HG03066 (cell line): Measurements from ENCODE around the gene DCAF15.

Experiments
- ATAC-seq: cut with Tn5 transposase; IDR thresholded peaks from one replicate; pipeline ENCODE4 v1.9.1; 2021; ENCODE audit warnings: low read depth; ENCODE audit not compliant: unreplicated experiment

The DCAF15 gene

DNA sequence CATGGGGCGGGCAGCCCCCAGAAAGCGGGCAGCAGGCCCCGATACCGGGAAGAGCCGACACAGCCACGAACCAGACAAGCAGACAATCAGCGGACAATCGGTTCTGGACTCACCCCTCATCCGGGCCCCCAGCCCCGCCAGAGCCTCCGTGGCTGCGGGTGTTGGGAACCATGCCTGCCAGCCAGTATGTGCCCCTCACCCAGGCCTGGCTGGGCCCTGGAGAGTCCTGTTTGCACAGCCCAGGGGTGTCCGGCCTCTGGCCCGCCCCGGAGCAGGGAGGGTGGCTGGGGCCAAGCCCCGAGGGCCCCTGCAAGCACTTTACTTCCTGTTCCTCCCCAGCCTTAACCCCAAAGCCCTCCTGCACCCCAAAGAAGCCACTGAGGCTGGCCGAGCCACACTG lies 21.9 kb upstream of the DCAF15 start:
- no peak for ATAC-seq

DNA sequence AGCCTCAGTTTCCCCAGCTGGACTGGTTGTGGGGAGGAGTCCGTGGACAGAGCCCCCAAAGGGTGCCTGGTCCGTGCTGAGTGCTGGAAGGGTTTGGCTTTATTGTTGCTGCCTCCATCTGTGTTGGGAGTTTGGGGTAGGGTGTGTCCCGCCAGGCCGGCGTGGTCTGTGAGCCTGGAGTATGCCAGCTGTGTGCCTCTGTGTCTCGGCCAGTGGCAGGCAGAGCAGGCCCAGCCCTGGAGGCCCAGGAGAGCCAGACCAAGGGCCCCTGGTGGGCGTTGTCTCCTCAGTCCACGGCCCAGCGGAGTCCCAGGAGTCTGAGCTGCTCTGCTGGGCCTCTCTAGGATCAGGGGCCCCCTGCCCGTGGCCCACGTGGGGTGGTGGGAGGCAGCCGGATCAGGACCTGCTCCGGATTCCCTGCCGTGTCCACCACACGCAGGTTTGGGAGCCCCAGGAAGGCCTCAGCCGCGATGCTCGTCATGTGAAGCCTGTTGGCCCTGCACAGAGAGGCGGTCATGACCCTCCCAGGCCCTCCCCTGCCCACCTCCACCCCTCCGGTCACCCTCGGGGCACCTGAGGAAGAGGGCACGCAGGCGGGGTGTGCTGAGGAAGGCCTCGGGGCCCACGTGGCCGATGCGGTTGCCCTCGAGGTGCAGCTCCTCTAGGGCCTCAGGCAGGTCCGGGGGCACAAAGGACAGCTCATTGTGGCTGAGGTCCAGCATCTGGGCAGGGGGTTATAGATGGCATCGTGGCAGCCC lies 20.7 kb upstream of the DCAF15 start:
- no peak for ATAC-seq

DNA sequence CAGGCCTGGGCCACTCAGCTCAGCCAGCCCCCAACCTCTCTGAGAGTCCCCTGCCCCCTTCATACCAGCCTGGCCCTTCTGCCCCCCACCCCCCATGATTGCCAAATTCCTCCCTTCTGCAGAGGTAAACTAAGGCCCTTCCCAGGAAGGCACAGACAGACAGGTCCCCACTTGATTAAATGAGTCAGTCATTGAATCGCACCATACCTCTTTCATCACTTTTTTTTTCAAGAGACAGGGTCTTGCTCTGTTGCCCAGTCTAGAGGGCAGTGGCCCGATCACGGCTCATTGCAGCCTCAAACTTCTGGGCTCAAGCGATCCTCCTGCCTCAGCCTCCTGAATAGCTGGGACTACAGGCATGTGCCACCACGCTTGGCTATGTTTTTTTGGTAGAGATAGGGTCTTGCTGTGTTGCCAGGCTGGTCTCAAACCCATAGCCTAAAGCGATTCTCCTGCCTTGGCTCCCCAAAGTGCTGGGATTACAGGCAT lies 20.1 kb upstream of the DCAF15 start:
- ATAC-seq: no peak

DNA sequence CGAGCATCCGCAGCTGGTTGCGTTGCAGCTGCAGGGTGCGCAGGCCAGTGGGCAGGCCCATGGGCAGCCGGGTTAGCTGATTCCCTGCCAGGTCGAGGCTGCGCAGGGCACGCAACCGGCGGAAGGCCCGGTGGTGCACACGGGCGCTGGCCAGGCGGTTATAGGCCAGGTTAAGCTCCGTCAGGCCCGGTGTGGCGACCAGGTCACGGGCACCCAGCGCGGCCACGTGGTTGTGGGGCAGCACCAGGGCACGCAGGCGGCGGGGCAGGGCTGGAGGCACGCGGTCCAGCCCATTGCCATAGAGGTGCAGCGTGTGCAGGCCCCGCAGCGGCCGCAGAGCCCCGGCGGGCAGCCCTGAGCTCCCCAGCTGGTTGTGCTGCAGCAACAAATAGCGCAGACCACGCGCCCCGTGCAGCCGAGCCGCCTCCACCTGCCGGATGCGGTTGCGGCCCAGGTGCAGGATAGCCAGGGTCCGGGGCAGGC lies 19.4 kb upstream of the DCAF15 start:
- no peak for ATAC-seq

DNA sequence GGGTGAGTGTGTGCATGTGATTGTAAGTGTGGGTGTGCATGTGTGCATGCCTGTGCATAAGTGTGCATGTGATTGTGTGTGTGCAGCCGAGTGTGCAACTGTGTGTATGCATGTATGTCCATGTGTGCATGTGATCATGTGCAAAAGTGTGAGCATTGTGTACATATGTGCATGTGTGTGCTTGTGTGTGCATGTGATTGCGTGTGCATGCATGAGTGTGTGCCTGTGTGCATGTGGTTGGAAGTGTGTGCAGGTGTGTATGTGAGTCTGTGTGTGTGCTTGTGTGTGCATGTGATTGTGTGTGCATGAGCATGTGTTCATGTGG lies 17.6 kb upstream of the DCAF15 start:
- no peak for ATAC-seq

DNA sequence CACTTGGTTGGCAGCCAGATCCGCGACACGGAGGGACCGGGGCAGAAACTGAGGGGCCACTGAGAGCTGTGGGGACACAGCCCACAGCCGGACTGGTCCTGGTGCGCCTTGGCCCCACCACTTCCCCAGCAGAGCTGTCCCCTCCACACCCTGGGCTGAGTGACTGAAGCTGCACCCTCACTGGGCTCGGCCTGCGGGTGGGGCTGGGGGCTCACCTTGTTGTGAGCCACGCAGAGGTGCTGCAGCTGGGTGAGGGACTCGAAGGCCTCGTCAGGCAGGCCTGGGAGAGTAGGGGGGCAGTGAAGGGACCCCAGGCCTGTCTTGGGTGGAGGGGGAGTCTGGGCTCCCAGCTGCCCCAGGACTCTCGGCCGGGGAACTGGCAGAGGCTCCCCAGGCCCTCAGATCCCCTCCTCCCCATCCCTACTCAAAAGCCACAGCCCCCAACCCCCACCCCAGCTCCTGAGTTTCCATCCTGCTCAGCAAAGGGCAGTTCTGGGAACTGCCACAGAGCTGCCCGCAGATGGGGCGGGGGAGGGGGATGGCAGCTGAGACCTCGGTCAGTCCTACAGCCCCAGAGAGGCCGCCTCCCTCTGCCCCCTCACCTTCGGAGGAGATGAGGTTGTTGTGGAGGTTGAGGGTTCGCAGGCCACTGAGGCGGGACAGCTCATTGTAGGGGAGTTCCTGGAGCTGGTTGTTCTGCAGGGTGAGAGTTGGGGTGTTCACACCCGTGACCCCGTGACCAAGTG lies 16.4 kb upstream of the DCAF15 start:
- no peak for ATAC-seq

DNA sequence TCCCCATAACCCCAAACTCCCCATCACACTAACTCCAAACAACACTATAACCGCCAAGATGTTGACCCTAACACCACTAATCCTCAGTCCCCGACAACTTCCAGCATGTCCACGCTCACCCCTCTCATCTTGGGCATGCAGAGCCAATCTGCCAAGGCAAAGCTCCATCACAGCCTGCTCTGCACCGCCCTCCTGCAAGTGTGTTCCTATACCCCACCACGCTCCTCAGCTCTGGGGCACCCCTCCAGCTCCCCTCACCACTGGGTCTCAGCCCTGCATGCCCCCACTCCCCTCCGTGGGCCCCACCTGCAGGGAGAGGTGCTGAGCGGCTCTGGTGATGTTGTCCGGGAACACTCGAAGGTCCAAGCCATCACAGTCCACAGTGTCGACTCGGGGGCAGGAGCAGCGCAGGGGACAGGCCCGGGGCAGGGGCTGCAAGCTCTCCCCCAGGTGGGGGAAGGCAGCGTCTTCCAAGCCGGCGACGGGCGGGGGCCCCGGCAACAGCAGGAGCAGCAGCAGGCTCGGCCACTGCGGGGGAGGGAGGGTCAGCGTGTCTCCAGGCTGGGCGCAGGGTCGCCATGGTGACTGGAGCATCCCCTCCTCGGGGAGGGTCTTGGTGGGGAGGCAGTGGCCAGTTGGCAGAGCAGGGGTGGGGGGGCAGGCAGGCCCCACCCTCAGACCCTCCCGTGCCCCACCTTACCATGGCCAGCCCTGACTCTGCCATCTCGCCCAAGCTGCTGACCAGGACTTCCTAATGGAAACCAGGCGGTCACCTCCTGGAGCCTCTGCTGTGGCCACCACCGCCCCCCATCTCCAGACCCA lies 14.6 kb upstream of the DCAF15 start:
- no peak for ATAC-seq

DNA sequence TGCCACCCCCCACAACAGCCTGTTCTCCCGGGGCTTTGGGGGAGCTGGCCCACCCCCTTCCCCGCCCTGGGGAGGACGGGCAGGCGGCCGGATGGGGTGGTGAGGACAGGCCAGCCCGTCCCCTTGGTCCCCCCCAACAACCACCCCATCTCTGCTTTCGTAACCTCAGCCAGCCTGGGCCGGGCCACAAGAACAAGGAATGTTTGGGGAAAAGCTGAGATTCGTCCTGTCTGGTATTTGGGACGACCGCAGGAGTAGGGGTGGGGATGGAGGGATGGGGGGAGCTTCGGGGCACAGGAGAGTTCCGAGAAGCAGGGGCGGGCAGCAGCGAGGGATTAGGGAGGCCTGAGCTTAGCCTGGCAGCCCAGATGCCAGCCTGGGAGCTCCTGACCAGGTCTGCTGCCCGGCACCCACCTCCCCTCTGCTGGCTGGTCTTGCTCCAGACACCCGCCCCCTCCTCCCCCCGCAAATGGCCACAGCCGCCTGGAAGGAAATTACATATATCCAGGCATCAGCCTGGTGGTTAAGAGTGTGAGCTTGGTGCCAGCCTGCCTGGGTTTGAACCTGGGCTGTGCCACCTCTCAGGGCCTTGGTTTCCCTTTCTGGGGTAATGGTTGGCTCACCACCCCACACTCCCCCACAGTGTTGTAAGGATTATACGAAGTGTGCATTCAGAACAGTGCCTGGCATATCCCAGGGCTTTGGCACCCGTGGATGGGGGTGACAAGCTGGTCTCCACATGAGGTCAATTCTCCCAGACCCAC lies 13.8 kb upstream of the DCAF15 start, which contains the start of gene PODNL1:
Gene PODNL1 (minus strand): TSS at position 117 of the 764 bp plus-strand sequence. CDS start 236 bp downstream, outside the sequence.
- no peak for ATAC-seq

DNA sequence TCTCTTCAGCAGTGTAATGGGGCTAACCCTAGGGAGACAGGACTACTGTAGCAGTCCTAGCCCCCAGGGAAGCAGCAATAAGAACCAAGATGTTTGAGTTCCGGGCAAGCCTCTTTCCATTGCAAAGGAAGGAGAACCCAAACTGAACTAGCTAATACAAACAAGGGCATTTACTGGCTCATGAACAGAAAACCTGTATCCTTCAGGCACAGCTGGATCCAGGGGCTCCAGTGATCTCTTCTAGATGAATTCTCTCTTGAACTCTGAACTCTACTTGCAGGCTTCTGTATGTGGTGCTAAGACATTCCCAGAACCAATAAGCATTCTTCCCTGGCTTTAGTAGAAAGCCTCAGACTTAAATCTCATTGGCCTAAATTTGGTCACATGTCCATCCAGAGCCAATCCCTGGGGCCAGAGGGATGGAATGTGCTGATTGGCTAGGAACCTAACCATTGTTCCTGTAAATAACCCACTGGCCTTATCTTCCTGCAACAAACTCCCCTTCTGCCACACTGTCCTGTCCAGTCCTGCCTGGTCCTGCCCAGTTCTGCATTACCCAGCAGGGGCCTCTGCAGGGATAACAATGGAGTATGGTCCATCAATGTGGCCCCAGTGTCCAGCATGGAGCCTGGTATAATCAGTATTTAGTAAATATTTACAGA lies 10.2 kb upstream of the DCAF15 start:
- ATAC-seq: no peak

DNA sequence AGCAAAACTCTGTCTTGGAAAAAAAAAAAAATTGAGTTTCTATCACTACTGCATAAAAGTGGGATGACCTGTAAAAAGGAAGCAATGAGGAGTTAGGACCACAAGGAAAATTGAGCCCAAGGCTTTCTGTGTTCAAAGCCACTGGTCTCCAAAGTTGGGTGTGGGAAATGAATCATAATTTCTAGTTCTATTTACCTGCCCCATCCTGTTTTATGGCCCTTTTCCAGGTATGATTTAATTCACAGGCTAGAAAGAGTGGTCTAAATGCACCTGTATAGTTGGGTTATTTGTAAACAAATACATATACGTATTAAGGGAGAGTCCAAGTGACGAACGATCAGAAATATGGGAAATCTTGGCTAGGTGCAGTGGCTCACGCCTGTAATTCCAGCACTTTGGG lies 5.9 kb upstream of the DCAF15 start:
- ATAC-seq: no peak

DNA sequence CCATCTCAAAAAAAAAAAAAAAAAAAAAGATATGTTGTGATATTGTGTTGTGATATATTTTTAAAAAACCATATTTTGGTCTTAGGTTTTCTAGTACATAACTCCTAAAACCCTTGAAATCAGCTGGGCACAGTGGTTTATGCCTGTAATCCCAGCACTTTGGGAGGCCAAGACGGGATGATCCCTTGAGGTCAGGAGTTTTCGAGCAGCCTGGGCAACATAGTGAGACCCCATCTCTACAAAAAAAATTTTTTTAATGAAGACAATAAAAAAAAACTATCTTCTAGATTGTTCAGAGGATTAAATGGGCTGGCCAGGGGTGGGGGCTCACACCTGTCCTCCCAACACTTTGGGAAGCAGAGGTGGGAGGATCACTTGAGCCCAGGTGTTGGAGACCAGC lies 1.3 kb upstream of the DCAF15 start:
- ATAC-seq: no peak

DNA sequence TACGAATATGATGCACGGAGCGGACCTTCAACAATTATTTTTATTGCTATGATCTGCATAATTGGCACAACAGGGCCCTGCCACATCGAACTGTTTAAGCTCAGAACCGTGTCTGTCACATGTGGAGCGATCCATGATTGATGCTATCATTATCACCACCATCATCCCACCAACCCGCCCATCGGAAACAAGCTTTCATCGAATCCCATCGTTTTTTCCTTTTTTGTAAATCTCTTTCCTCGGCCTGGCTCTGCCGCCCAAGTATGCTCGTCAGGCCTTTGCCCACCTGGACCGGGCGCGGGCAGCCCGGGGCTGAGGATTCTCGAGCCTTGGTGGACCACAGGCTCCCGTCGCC lies 533 bp upstream of the DCAF15 start:
- peak; percentile 9 for ATAC-seq

DNA sequence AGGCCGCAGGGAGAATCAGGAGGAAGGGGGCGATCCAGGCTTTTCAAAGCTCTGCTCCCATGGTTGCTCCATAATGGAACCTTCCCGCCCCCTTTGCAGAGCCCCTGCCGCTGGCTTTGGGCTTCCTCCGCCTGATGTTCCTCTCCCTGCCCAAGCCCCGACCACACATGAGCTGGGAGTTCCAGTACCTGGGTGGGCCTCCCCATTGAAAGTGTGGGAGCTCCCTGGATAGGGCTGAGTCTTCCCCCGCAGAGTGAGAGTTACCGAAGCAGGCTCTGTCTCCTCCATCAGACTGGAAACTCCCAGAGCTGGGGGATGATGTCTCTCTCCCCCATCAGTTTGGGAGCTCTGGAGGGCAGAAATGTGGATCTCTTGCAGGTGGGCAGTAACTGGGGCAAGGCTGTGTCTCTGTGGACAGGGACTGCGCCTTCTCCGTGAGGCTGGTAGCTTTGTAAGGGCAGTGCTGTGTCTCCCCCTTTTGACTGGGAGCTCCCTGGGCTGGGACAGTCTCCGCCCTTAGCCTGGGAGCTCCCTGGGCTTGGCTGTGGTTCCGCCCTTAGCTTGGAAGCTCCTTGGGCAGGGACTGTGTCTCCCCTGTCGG lies 722 bp downstream of the DCAF15 start:
- ATAC-seq: no peak

DNA sequence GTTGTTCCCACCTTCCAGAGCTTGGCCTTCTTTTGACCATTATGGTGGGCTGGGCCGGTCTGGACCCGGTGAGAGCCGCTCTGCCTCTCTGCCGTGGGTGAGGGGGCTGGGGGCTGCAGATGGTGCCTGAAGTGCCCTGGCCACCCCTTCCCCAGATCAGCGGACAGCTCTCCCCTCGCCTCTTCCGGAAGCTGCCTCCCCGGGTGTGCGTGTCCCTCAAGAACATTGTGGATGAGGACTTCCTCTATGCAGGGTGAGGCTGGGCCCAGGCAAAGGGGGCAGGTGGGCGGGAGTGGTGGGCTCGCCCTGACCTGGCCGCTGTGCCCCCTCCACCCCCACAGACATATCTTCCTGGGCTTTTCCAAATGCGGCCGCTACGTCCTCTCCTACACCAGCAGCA lies 1.9 kb downstream of the DCAF15 start:
- ATAC-seq: no peak

DNA sequence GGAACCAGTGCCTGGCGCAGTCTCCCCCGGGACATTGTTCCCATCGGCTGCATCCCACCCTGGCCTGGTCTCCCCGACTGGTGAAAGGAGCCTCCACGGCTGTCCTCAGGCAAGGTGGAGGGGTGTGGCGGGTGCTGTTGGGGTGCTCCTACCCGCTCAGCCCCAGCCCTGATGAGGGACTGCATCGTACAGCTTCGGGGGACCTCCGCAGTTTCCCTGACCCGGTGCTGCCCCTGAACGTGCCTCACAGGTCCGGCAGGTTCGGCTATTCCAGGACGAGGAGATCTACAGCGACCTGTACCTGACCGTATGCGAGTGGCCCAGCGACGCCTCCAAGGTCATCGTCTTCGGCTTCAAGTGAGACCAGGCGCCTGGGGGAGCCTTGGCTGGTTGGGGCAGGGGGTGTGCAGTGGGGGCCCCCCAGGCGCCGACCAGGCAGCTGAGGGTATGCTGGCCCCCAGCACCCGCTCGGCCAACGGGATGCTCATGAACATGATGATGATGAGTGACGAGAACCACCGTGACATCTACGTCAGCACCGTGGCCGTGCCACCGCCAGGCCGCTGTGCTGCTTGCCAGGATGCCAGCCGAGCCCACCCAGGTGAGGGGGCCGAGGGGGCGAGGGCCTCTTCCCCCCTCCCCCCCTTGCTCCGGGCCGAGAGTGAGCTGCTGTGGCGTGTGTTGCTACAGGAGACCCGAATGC lies 3.5 kb downstream of the DCAF15 start:
- ATAC-seq: no peak

DNA sequence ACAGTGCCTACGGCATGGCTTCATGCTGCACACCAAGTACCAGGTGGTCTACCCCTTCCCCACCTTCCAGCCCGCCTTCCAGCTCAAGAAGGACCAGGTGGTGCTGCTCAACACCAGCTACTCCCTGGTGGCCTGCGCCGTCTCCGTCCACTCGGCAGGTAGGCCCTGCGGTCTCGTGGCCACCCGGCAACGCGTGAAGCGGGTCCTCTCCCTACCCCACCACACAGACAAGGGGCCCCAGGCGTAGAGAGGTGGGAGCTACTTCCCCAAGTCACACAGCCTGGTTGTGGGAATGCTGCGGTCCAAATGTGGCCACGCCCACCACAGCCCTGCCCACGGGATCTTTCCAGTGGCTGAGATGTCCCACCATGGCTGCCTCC lies 4.0 kb downstream of the DCAF15 start:
- no peak for ATAC-seq

DNA sequence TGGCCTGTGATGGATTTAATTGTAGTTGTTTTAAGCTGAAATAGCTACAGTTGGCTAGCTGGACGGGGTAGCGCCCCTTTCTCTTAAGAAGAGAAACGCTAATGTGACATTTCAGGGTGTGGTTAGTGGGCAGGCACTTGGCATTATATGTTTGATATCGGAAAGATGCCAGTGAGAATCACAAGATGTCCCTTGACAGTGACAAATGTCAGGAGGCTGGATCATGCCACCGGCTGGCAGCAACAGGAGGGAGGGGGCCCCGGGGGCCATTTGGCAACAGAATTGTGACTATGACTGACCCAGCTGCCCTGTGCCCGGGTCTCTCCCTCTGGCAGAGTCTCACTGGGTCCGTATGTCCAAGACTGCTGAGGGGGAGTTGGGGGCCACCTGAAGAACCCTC lies 4.7 kb downstream of the DCAF15 start:
- ATAC-seq: no peak

DNA sequence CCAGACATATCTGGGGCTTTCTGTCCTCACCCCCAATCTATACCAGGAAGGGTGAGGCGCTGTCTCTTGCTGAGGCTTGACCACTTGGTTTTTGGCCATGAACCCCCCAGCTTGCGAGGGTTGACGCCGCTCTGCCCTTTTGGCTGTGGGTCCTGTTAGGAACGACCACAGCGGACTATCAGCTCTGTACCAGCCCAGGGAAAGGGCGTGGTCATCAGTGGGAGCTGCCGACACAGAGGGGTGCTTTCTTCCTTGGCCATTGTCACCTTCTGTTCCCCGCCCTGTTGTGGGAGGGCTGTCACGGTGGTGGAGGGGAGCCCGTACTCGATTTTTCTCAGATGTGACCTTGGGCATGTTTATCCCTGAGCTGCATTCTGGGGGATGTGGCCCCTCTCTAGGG lies 5.7 kb downstream of the DCAF15 start:
- ATAC-seq: no peak
